ENCODE results near the gene CBFA2T2.

GRCh38 chr20:33445881-33446625 lies 43.8 kb upstream of the CBFA2T2 start:
- no peak for TF ChIP-seq CTCF (conservative IDR thresholded peaks at IDR 0.05; ENCODE audit: low read depth, low read length)
- TF ChIP-seq POLR2A (IDR thresholded peaks at IDR 0.05; ENCODE audit: low read depth, low read length): no peak
- no peak for TF ChIP-seq CEBPB (IDR thresholded peaks at IDR 0.05; ENCODE audit: low read depth, low read length)
- no peak for TF ChIP-seq MAFK (IDR thresholded peaks at IDR 0.05; ENCODE audit: low read depth, low read length)
- no peak for TF ChIP-seq RCOR1 (IDR thresholded peaks at IDR 0.05; ENCODE audit: insufficient replicate concordance, low read length)
- TF ChIP-seq USF2 (IDR thresholded peaks at IDR 0.05; ENCODE audit: low read depth, low read length): no peak
- TF ChIP-seq FOS (IDR thresholded peaks at IDR 0.05; ENCODE audit: low read depth, low read length): no peak
- no peak for TF ChIP-seq MXI1 (IDR thresholded peaks at IDR 0.05; ENCODE audit: borderline replicate concordance, low read depth, low read length)
- no peak for TF ChIP-seq CHD1 (IDR thresholded peaks at IDR 0.05; ENCODE audit: low read depth, low read length)
- no peak for TF ChIP-seq NFE2L2 (IDR thresholded peaks at IDR 0.05; ENCODE audit: low read depth, low read length)
- TF ChIP-seq RAD21 (IDR thresholded peaks at IDR 0.05; ENCODE audit: low read length): no peak

Data from IMR-90 (cell line).